Fibroblast of pulmonary artery (primary cell): ENCODE data around the gene ISM2.

Source experiments
- DNase-seq: peaks from one replicate; pipeline ENCODE4 v3.0.0-alpha.2; 2010; ENCODE audit warnings: low read depth
- H3K4me3 ChIP-seq: replicated peaks from 2 replicates; pipeline ENCODE4 v1.5.1; 2011; ENCODE audit warnings: low read depth, mild to moderate bottlenecking, control low read depth, low read length, moderate library complexity
- CTCF ChIP-seq: IDR thresholded peaks from 2 replicates; pipeline ENCODE4 v1.5.1; 2011; ENCODE audit warnings: mild to moderate bottlenecking, control low read depth, low read length, inconsistent platforms; ENCODE audit errors: missing control alignments

The ISM2 gene

GRCh38 chr14:77469539-77469938 lies 29.1 kb downstream of the ISM2 start:
- no peak overlapping the region for H3K4me3 ChIP-seq
- TF ChIP-seq CTCF, result no peak
- DNase-seq, result no peak

GRCh38 chr14:77469067-77469505 lies 29.5 kb downstream of the ISM2 start:
- TF ChIP-seq CTCF, result no peak
- no peak overlapping the region for H3K4me3 ChIP-seq

GRCh38 chr14:77467801-77468200 lies 30.8 kb downstream of the ISM2 start:
- no peak overlapping the region for H3K4me3 ChIP-seq
- no peak for TF ChIP-seq CTCF
- no peak for DNase-seq

More at GRCh38 chr14:77469067-77469505, 29.5 kb downstream of the ISM2 start:
- no peak for DNase-seq

- peak; percentile 85 for DNase-seq
- H3K4me3 ChIP-seq, result peak overlapping the region; percentile 96
- peak; percentile 81 for TF ChIP-seq CTCF
These were observed 39.4 kb downstream of the ISM2 start for GRCh38 chr14:77459072-77459723.

- TF ChIP-seq CTCF, result no peak
- DNase-seq, result peak; percentile 27
- H3K4me3 ChIP-seq, result peak overlapping the region; percentile 96
These were observed 40.2 kb downstream of the ISM2 start for GRCh38 chr14:77458249-77458950.

GRCh38 chr14:77457522-77458248 lies 40.9 kb downstream of the ISM2 start, which contains the start of the genes AHSA1 and VIPAS39:
TSS of gene AHSA1 (plus strand) at chr14:77458093. CDS start at chr14:77458190, 97 bp downstream.
TSS of gene VIPAS39 (minus strand) at chr14:77457601. CDS start at chr14:77454102, 3,499 bp downstream.
- TF ChIP-seq CTCF, result no peak
- H3K4me3 ChIP-seq, result peak within 1 kb of the TSS; percentile 96
- DNase-seq, result peak; percentile 100
